RWPE2 (cell line): ENCODE data around the gene SNED1.

Source experiments
- ATAC-seq: fragments of 200-7000 bp; cut with Tn5 transposase; 3 replicates; pipeline ENCODE4 v1.9.1; 2021; ENCODE audit warnings: low read depth
- DNase-seq: peaks from one replicate; pipeline ENCODE4 v3.0.0-alpha.2; 2020; ENCODE audit warnings: low spot score
- H3K27ac ChIP-seq: fragments of 450-650 bp; 2 replicates; pipeline ENCODE4 v1.5.1; 2017; ENCODE audit warnings: mild to moderate bottlenecking; ENCODE audit not compliant: poor library complexity, severe bottlenecking
- H3K27me3 ChIP-seq: fragments of 250-450 bp; sonication (Bioruptor Pico); 2 replicates; pipeline ENCODE4 v1.5.1; 2021; ENCODE audit warnings: mild to moderate bottlenecking, moderate library complexity; ENCODE audit not compliant: insufficient read depth, poor library complexity, severe bottlenecking
- H3K36me3 ChIP-seq: fragments of 250-450 bp; sonication (Bioruptor Pico); 2 replicates; pipeline ENCODE4 v1.5.1; 2020; ENCODE audit warnings: low read depth, mild to moderate bottlenecking, moderate library complexity
- H3K4me1 ChIP-seq: fragments of 250-450 bp; sonication (Bioruptor Pico); 2 replicates; pipeline ENCODE4 v1.5.1; 2021; ENCODE audit warnings: mild to moderate bottlenecking, moderate library complexity; ENCODE audit not compliant: insufficient read depth, poor library complexity, severe bottlenecking
- H3K4me3 ChIP-seq: fragments of 250-450 bp; sonication (Bioruptor Pico); 2 replicates; pipeline ENCODE4 v1.5.1; 2021; ENCODE audit warnings: mild to moderate bottlenecking, moderate library complexity; ENCODE audit not compliant: severe bottlenecking
- H3K9me3 ChIP-seq: fragments of 250-450 bp; sonication (Bioruptor Pico); 2 replicates; pipeline ENCODE4 v1.5.1; 2021; ENCODE audit warnings: mild to moderate bottlenecking, moderate library complexity; ENCODE audit not compliant: severe bottlenecking
- CTCF ChIP-seq: fragments of 450-650 bp; IDR thresholded peaks from one replicate; pipeline ENCODE4 v1.5.1; 2017; ENCODE audit warnings: mild to moderate bottlenecking, moderate library complexity; ENCODE audit not compliant: poor library complexity, severe bottlenecking

SNED1 gene

GRCh38 chr2:241062389-241063092 is 64.1 kb downstream of the SNED1 start:
- H3K9me3 ChIP-seq = no peaks in the 10 kb centered on the region
- TF ChIP-seq CTCF = no peak

GRCh38 chr2:241063093-241063551 is 64.7 kb downstream of the SNED1 start:
- TF ChIP-seq CTCF = no peak
- ATAC-seq (no peak), DNase-seq (no peak)
- no peak overlapping the region for H3K4me3 ChIP-seq
- no peaks in the 10 kb centered on the region for H3K36me3 ChIP-seq
- H3K9me3 ChIP-seq = no peaks in the 10 kb centered on the region
- H3K27ac ChIP-seq = no peak overlapping the region
- H3K27me3 ChIP-seq = no peaks in the 10 kb centered on the region
- H3K4me1 ChIP-seq = no peaks in the 10 kb centered on the region

More at GRCh38 chr2:241062389-241063092, 64.1 kb downstream of the SNED1 start:
- no peaks in the 10 kb centered on the region for H3K27me3 ChIP-seq
- H3K4me3 ChIP-seq = no peak overlapping the region
- H3K4me1 ChIP-seq = no peaks in the 10 kb centered on the region
- no peak for ATAC-seq
- DNase-seq = no peak
- H3K36me3 ChIP-seq = no peaks in the 10 kb centered on the region
- H3K27ac ChIP-seq = no peak overlapping the region

- H3K9me3 ChIP-seq = no peaks in the 10 kb centered on the region
- H3K36me3 ChIP-seq = no peaks in the 10 kb centered on the region
- no peaks in the 10 kb centered on the region for H3K4me1 ChIP-seq
- H3K27me3 ChIP-seq = no peaks in the 10 kb centered on the region
- TF ChIP-seq CTCF = no peak
- H3K4me3 ChIP-seq = peak overlapping the region; percentile 17
- H3K27ac ChIP-seq = no peak overlapping the region
- no peak for DNase-seq
- ATAC-seq = peak; percentile 35
These were observed 65.2 kb downstream of the SNED1 start for GRCh38 chr2:241063587-241063986.

- no peak overlapping the region for H3K27ac ChIP-seq
- no peak for DNase-seq
- ATAC-seq = peak; percentile 88
- TF ChIP-seq CTCF = no peak
- H3K9me3 ChIP-seq = no peaks in the 10 kb centered on the region
- H3K4me1 ChIP-seq = no peaks in the 10 kb centered on the region
- H3K36me3 ChIP-seq = no peaks in the 10 kb centered on the region
- peak overlapping the region; percentile 17 for H3K4me3 ChIP-seq
- H3K27me3 ChIP-seq = no peaks in the 10 kb centered on the region
These were observed 65.8 kb downstream of the SNED1 start for GRCh38 chr2:241064008-241064801.
